Measurements from ENCODE around the gene ITGAE.

GRCh38 chr17:3697103-3697476, 103.9 kb downstream of the ITGAE start:
- TF ChIP-seq CTCF (conservative IDR thresholded peaks at IDR 0.05 in 1 of 2, IDR thresholded peaks at IDR 0.05 in 1 of 2; ENCODE audit: extremely low read depth in 1 of 2, insufficient read depth in 1 of 2, low read depth in 1 of 2, low read length in 2 of 2) (no peak), EZH2 (IDR thresholded peaks at IDR 0.05; ENCODE audit: borderline replicate concordance, low read length) (no peak)
